ENCODE results near the gene FAS.

Gene FAS

DNA sequence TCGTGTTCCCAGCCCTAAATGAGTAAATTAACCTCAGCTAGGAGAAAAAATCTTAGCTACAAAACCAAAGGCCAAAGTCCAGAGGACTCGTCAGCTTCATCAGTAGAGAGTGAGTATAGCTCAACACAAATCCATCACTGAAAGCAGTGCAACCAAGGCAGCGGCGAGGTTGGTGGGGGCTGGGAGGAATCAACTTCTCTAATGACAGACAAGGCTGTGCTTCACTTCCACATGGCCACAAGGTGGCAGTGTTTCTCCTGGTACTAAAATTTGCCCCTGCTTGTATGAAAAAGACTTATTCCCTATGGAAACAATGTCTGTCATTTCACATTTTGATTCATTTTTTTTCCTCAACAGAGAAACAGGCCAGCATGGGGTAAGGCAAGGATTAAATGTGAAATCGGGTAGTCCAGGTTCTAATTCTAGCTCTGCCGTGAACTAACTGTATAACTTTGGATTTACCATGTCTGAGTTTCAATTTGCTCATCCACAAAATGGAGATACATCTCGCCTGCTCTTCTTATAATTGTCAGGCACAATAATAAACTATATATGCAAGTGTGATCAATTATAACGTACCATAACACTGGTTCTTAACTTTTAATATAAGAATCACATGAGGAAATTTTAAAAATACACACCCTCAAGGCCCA, 39.3 kb downstream of the FAS start:
- H3K4me3 Mint-ChIP-seq, result no peak overlapping the region
- H3K27ac Mint-ChIP-seq, result no peak overlapping the region
- H3K36me3 Mint-ChIP-seq, result no peaks in the 10 kb centered on the region
- H3K9me3 Mint-ChIP-seq (ENCODE audit: low read depth), result no peaks in the 10 kb centered on the region
- H3K4me1 Mint-ChIP-seq (ENCODE audit: low read depth), result peaks cover 35% of the 10 kb centered on the region
- H3K27me3 Mint-ChIP-seq, result no peaks in the 10 kb centered on the region

DNA sequence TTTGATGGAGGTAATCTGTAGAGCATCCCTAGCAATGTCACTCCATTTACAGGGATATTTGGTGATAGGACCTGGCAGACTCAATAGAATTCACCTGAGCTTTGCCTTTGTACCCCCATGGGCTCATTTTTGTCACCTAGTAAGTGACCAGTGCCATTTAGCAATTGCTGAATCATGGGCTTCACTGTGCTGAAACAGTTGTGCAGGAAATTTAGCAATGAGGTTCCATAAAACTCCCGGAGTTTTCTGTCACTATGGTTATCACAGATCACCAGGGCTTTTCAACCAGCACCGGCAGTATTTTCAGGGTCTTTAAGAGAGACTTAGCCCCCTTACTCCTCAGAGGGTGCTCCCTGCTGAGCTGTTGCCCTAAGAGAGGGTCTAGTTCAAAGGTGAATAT, 40.2 kb downstream of the FAS start:
- Mint-ChIP-seq H3K4me1 (ENCODE audit: low read depth) (peaks cover 35% of the 10 kb centered on the region), H3K4me3 (no peak overlapping the region), H3K9me3 (ENCODE audit: low read depth) (no peaks in the 10 kb centered on the region), H3K27ac (peak overlapping the region; percentile 8), H3K27me3 (no peaks in the 10 kb centered on the region), H3K36me3 (no peaks in the 10 kb centered on the region)

DNA sequence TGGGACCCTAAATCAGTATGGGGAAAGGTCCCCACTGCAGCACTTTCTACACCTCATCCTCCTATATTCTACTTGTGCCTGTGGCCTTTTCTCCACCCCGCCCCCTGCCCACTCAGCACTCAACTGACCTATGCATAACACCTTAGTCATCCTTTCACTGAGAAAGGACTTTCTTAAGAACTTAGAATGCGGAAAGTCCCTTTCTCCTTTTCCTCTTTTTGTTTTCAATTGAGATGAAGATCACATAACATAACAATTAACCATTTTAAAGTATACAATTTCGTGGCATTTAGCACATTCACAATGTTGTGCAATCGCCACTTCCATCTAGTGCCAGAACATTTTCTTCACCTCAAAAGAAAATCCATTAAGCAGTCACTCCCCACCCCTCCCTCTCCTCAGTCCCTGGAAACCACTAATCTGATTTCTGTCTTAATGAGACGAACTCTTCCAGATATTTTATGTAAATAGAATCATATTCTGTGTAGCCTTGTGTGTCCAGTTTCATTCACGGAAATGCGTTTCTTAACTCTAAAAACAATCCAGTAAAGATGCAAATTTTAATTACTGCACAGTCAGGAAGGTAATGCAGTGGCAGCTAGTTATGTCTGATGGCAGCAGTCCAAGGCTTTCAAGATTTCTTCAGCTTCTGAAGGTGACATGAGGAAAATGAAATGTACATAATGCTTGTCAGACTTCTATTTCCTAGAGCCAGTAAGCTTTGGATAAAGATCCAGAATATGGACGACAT, 41.7 kb downstream of the FAS start:
- Mint-ChIP-seq H3K27me3 (peaks cover 1% of the 10 kb centered on the region), H3K27ac (peak overlapping the region; percentile 88), H3K4me1 (ENCODE audit: low read depth) (peaks cover 35% of the 10 kb centered on the region), H3K4me3 (peak overlapping the region; percentile 63), H3K9me3 (ENCODE audit: low read depth) (no peaks in the 10 kb centered on the region), H3K36me3 (no peaks in the 10 kb centered on the region)

DNA sequence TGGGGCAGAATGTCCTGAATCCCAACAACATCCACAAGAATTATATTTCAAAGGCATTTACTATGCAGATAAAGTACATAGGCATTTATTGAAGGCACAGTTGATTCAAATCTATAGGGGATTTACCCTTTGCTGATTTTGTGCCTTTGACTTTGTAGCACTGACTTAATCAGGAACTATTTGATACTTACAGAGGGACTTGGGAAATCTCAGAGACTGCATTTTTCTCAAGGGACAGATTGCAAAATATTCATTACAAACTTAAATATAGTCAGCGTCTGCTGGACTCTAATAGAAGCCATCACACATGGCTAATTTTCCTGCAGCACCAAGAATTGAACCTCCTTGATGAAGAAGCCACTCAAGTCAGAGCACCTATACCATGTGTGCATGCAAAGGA, 44.9 kb downstream of the FAS start:
- H3K4me3 Mint-ChIP-seq, result no peak overlapping the region
- peaks cover 27% of the 10 kb centered on the region for H3K4me1 Mint-ChIP-seq (ENCODE audit: low read depth)
- no peak overlapping the region for H3K27ac Mint-ChIP-seq
- no peaks in the 10 kb centered on the region for H3K9me3 Mint-ChIP-seq (ENCODE audit: low read depth)
- peaks cover 1% of the 10 kb centered on the region for H3K27me3 Mint-ChIP-seq
- H3K36me3 Mint-ChIP-seq, result no peaks in the 10 kb centered on the region

DNA sequence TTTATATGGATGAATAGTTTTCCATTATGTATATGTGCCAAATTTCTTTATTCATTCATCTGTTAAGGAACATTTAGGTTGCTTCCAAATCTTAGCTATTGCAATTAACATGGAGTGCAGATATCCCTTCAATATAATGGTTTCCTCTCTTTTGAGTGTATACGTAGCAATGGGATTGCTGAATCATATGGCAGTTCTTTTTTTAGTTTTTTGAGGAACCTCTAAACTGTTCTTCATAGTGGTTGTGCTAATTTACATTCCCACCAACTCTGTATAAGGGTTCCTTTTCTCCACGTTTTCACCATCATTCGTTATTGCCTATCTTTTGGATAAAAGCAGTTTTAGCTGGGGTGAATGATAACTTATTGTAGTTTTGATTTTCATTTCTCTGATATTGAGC, 46.5 kb downstream of the FAS start:
- peaks cover 1% of the 10 kb centered on the region for H3K27me3 Mint-ChIP-seq
- H3K27ac Mint-ChIP-seq, result no peak overlapping the region
- H3K36me3 Mint-ChIP-seq, result peaks cover 2% of the 10 kb centered on the region
- peaks cover 11% of the 10 kb centered on the region for H3K4me1 Mint-ChIP-seq (ENCODE audit: low read depth)
- no peak overlapping the region for H3K4me3 Mint-ChIP-seq
- no peaks in the 10 kb centered on the region for H3K9me3 Mint-ChIP-seq (ENCODE audit: low read depth)

DNA sequence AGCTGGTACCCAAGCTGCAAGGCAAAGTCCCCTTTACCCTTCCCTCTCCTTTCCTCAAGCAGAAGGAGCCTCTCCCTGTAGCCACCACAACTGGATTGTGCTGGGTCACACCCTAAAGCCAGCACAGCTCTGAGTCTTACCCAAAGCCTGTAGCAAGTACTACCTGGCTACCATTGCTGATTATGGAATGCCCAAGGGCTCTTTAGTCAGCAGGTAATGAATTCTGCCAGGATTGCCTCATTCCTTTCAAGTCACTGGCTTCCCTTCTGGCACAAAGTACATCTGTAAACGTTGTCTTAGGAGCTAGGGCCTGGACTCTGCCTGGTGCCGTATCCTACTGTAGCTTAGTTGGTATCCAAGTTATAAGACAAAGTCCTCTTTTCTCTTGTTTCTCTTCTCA, 52.0 kb downstream of the FAS start:
- Mint-ChIP-seq H3K4me1 (ENCODE audit: low read depth) (no peaks in the 10 kb centered on the region), H3K4me3 (no peak overlapping the region), H3K27me3 (no peaks in the 10 kb centered on the region), H3K36me3 (peaks cover 4% of the 10 kb centered on the region), H3K27ac (no peak overlapping the region), H3K9me3 (ENCODE audit: low read depth) (no peaks in the 10 kb centered on the region)

DNA sequence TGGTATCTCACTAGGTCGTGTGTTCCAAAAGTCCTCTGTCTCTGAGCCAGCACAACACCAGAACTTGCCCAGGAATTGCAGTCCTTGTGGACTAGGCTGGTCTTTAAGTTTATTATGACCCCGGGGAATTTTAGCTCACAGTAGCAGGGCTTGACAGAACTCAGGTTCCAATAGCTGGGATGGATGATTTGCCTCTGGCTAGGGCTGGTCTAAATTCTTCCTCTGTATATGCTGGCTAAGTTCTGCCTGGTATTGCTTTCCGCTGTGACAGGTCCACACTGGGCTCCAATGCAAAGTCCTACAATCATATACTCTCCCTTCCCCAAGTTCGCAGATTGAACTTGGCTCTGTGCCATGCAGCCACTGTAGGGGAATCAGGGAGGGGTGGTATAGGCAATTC, 52.5 kb downstream of the FAS start:
- Mint-ChIP-seq H3K4me1 (ENCODE audit: low read depth) (no peaks in the 10 kb centered on the region), H3K27me3 (no peaks in the 10 kb centered on the region), H3K36me3 (peaks cover 4% of the 10 kb centered on the region), H3K9me3 (ENCODE audit: low read depth) (no peaks in the 10 kb centered on the region), H3K27ac (no peak overlapping the region), H3K4me3 (no peak overlapping the region)

DNA sequence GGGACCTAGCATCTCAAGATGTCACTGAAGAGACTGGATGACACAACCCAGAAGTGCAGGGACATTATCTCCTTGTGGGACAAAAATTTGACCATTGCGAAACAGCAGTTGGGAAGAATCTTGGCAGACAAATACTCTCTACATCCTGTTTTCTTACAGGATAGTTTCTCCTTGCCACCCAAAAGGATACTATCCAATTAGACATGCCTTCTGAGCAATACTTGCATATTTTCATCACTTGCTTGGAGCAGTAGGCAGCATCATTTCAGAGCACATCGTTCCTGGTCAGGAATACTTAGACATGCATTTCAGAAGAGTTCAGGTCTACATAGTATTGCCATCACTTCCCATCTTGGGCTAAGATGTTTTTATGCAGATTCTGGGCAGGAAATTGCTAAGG, 56.8 kb downstream of the FAS start:
- H3K4me3 Mint-ChIP-seq, result no peak overlapping the region

DNA sequence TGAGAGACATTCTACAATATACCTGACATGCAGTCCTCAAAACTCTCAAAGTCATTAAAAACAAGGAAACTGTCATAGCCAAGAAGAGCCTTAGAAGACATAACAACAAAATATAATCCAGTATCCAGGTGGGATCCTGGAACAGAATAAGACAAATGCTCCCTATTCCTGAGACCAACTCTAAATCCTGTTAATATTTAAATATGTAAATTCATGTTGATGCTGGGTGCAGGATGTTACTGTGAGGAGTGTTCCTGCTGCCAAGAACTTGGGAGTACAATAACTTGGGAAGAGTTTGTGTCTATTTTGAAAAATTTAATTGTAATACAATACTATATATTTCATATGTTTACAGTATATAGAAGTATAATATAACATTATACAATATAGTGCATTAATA, 61.0 kb downstream of the FAS start:
- Mint-ChIP-seq H3K4me3 (no peak overlapping the region), H3K9me3 (ENCODE audit: low read depth) (no peaks in the 10 kb centered on the region), H3K27ac (no peak overlapping the region), H3K36me3 (no peaks in the 10 kb centered on the region), H3K27me3 (no peaks in the 10 kb centered on the region), H3K4me1 (ENCODE audit: low read depth) (no peaks in the 10 kb centered on the region)

More for the DNA sequence above, 56.8 kb downstream of the FAS start:
- no peaks in the 10 kb centered on the region for H3K4me1 Mint-ChIP-seq (ENCODE audit: low read depth)
- no peaks in the 10 kb centered on the region for H3K9me3 Mint-ChIP-seq (ENCODE audit: low read depth)
- peaks cover 3% of the 10 kb centered on the region for H3K36me3 Mint-ChIP-seq
- no peak overlapping the region for H3K27ac Mint-ChIP-seq
- no peaks in the 10 kb centered on the region for H3K27me3 Mint-ChIP-seq

DNA sequence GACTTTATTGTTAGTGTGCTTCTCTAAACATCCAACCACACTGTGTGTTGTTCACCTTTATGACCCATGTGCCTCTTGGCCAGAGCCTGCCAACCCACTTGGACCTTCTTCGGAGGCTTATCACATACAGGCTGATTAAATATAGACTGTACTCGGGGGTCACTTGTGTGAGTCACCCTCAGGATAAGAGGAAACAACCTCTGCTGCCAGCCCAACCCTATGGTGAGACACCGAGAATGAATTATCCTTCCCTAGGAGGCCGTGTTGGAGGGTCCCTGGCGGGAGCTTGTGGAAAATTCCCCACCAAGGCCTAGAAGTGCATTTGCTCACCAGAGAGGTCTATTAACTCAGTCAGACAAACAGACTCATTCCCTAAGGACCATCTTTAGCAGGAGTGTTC, 63.0 kb downstream of the FAS start:
- Mint-ChIP-seq H3K4me3 (no peak overlapping the region), H3K27ac (no peak overlapping the region), H3K27me3 (no peaks in the 10 kb centered on the region), H3K36me3 (no peaks in the 10 kb centered on the region), H3K9me3 (ENCODE audit: low read depth) (no peaks in the 10 kb centered on the region), H3K4me1 (ENCODE audit: low read depth) (no peaks in the 10 kb centered on the region)

DNA sequence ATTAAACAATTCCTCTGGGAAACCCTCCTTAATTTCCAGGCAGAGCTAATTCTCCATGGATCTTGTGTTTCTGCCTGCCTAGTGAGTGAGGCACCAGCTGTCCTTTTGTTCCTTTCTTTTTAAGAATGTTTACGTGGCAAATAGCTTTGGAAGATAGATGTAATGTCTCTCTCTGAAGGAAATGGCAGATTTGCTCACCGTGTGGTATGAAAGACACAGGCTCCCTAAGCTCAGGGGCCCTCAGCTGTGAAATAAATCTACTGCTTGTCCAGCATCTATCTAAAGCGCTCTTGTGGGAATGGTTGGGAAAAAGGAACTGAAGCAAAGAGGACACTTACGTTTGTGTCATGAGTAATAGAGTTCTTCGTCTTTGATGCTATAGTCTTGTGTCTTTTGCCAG, 64.6 kb downstream of the FAS start:
- H3K36me3 Mint-ChIP-seq, result no peaks in the 10 kb centered on the region

DNA sequence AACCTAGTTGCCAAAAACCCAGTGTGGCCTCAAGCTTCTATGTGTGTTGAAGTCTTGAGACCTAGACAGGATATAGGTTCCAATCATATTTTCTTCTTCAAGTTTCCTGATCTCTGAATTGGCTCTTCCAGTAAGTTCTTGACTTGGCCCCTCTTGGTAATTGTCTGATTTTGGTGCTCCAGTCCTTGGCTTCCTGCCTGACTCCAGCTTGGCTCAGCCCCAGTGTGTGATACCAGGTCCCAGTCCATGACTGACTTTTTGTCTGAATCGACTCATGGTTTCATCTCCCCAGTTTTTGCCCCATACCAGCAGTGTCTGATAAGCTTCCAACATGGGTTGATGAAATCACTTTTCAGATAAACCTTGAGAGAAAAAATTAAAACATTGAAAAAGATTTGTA, 72.3 kb downstream of the FAS start:
- Mint-ChIP-seq H3K4me1 (ENCODE audit: low read depth) (no peaks in the 10 kb centered on the region), H3K36me3 (no peaks in the 10 kb centered on the region), H3K9me3 (ENCODE audit: low read depth) (no peaks in the 10 kb centered on the region), H3K4me3 (no peak overlapping the region), H3K27me3 (peaks cover 9% of the 10 kb centered on the region), H3K27ac (no peak overlapping the region)

More for the DNA sequence above, 64.6 kb downstream of the FAS start:
- Mint-ChIP-seq H3K27me3 (no peaks in the 10 kb centered on the region), H3K4me3 (no peak overlapping the region), H3K4me1 (ENCODE audit: low read depth) (no peaks in the 10 kb centered on the region), H3K27ac (no peak overlapping the region), H3K9me3 (ENCODE audit: low read depth) (no peaks in the 10 kb centered on the region)

DNA sequence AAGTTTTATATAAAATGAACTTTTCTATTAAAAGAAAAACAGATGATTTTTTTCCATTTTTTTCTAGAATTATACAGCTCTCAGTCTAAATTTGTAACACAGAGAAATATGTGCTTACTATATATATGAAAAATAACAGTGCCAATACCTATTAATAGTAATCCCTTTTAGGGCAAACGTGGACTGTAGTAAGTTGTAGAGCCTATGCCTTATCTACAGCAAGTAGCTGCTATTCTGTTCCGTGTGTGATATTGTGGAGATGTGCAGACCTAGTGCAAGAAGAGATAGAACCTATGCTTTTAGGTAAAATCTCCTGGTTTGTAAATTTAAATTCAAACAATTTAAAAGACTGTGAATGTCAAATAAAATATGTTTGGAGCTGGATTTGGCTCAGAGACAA, 72.9 kb downstream of the FAS start:
- Mint-ChIP-seq H3K36me3 (no peaks in the 10 kb centered on the region), H3K4me3 (no peak overlapping the region), H3K27me3 (peaks cover 9% of the 10 kb centered on the region), H3K4me1 (ENCODE audit: low read depth) (no peaks in the 10 kb centered on the region), H3K27ac (no peak overlapping the region), H3K9me3 (ENCODE audit: low read depth) (no peaks in the 10 kb centered on the region)

DNA sequence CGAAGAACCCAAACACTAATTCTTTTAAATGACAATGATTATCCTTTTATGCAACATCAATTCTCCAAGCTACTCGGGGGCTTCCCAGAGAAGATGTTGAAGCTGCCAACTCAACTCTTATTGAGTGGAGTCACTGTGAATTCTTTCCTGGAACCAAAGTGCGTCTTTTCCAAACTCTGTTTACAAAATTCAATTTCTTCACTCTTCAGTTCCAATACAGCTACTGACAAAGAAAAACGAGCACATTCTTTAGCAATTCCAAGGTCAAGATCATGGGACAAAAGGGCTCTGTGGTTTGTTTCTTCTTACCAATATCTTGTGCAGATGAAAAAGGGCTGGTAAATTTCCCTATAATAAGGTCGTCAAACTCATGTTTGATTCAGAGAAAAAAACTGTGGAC, 74.2 kb downstream of the FAS start:
- no peaks in the 10 kb centered on the region for H3K36me3 Mint-ChIP-seq
- no peak overlapping the region for H3K4me3 Mint-ChIP-seq
- no peaks in the 10 kb centered on the region for H3K4me1 Mint-ChIP-seq (ENCODE audit: low read depth)
- H3K27ac Mint-ChIP-seq, result no peak overlapping the region
- H3K27me3 Mint-ChIP-seq, result peaks cover 9% of the 10 kb centered on the region
- H3K9me3 Mint-ChIP-seq (ENCODE audit: low read depth), result no peaks in the 10 kb centered on the region

All from activated naive CD8-positive, alpha-beta T cell (primary cell).